ENCODE measurements around the gene C1QTNF4.
A peak's percentile ranks its signal among the peaks of the same experiment; 100 is the strongest.

C1QTNF4 gene

GRCh38 chr11:47592251-47592650, 2.0 kb downstream of the C1QTNF4 start:
- no peak for DNase-seq

DNA sequence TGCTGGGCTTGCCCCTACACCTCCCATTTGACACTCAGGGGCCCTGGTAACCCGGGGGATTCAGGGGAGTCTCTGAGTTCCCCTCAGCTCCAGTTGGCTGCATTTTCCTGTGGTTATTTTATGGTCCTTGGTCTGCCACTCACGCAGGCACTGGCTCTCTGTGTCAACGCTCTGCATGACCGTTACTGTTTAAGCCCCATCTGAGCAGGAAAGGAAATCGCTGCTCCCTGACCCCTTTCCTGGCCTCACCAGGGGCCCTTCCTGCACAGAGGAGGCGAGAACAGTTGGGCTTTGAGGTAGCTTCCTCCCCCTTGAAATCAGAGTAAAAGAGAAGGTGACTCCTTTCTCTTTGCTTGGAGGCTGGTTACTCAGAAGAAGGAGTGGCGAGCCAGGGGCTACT, 2.4 kb downstream of the C1QTNF4 start:
- DNase-seq = no peak

GRCh38 chr11:47589977-47590861, 4.0 kb downstream of the C1QTNF4 start:
- DNase-seq = no peak

DNA sequence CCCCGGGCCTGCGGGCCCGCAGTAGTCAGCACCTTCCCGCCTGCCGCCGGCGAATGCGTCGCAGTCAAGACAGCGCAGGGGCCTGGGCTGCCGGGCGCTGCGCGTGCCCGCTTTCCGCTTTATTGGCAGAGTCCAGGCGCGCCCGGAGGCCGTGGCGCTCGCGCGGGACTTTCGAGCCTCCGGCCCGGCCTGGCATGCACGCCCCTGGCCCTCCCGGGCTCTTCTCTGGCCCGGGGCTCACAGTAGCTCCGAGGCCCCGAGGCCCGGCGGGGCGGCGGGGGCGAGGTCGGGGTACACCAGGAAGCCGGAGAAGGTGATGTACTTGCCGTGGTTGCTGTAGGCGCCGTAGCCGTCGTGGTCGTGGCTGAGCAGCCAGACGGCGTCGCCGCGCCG, 4.6 kb downstream of the C1QTNF4 start:
- DNase-seq = no peak

DNA sequence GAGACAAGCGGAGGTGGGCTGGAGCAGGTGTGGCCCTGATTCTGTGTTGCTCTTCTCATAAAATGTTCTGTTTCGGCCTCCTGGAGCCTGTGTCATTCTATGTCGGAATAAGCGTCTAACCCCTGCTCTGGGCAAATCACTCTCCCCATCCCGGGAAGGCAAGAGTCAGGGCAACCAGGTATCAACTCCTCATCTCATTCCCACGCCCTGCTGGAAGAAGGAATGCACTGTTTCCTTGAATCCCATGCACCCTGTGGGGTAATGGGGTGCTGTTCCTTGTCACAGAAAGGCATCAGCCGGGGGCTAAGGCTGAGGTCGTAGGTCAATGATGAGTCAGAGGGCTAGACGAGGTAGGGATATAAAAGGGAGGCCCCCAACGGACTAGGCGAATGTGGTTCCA, 5.1 kb downstream of the C1QTNF4 start:
- DNase-seq = no peak

GRCh38 chr11:47587723-47588326, 6.4 kb downstream of the C1QTNF4 start:
- no peak for DNase-seq

DNA sequence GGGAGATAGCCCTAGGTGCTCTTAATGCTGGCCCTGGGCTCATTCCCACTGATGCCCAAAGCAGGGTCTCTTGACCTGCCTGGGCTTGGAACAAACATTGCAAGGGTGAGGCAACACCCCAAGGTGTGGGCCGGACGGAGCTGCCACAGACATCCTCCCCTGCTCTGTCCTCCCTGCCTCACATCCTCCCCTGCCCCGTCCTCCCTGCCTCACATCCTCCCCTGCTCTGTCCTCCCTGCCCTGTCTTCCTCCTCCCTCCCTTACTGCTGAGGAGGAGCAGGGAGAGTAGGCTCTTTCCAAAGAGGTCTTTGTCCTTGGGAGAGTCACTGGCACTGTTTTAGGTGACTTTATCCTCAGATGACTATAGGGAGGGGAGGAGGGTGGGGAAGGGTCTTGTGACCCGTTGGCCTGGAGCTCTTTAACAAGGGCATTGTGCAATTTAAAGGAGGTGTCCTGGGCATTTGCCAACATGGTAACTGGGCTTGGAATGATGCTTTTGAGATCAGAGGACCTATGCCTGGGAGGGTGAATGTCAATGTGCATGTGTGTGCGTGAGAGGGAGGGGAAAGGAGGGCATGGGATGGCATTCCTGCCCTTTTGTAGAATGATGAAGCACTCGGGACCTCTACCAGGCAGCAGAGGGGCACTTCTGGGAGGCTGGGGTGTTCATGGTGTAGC, 7.0 kb downstream of the C1QTNF4 start:
- DNase-seq = no peak

DNA sequence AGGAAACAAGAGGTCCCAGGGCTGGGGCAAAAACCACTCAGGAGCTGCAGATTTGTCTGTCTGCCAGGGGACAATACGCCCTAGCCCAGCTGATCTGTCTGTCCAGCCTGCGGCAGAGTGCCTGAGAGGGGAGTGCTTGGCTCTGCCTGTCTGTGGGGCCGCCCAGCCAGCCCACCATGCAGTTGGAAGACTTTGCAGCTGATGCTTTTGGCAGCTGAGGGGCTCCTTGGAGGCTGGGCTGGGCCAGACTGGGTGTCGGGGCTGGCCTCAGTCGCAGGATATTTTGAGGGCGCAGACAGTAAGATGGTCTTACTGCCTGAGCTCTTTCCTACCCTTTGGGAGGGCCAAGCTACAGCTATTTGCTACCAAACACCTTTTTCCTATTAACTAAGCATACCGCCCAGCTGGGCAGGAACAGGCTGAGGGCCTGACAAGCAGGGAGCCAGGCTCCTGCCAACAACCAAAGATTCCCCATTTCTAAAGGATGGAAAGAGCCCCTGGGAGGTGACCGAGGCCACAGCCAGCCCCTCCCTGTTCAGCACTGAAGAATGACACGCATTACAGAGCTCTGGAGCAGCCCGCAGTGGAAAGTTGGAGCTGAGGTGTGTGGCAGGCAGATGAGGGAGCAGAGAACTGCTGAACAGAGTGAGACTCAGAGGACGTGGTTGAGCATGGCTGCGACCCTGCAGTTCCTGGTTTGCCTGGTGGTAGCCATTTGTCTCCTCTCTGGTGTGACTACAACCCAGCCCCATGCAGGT, 7.9 kb downstream of the C1QTNF4 start, which contains the start of gene FAM180B:
FAM180B (plus strand) TSS at position 581 of the 758 bp plus-strand sequence; CDS start at position 672, 91 bp downstream.
- DNase-seq = no peak

DNA sequence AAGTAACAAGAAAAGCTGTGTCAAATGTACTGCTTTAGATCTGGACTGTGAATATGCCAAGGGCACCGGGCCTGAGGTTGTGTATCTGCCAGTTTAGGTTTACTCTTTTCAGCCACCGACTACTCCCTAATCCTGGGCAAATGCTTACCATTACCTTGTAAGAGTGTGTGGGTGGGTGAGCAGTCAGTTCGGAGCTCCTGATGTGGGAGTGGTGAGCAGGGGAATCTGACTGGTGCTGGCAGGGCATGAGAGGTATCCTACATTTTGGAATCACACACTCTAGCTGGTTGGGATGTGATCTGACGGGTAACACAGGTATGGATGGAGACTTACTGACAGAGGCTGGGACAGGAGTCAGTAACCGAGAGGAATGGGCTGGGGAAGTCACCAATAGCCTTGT, 10.4 kb downstream of the C1QTNF4 start:
- no peak for DNase-seq

DNA sequence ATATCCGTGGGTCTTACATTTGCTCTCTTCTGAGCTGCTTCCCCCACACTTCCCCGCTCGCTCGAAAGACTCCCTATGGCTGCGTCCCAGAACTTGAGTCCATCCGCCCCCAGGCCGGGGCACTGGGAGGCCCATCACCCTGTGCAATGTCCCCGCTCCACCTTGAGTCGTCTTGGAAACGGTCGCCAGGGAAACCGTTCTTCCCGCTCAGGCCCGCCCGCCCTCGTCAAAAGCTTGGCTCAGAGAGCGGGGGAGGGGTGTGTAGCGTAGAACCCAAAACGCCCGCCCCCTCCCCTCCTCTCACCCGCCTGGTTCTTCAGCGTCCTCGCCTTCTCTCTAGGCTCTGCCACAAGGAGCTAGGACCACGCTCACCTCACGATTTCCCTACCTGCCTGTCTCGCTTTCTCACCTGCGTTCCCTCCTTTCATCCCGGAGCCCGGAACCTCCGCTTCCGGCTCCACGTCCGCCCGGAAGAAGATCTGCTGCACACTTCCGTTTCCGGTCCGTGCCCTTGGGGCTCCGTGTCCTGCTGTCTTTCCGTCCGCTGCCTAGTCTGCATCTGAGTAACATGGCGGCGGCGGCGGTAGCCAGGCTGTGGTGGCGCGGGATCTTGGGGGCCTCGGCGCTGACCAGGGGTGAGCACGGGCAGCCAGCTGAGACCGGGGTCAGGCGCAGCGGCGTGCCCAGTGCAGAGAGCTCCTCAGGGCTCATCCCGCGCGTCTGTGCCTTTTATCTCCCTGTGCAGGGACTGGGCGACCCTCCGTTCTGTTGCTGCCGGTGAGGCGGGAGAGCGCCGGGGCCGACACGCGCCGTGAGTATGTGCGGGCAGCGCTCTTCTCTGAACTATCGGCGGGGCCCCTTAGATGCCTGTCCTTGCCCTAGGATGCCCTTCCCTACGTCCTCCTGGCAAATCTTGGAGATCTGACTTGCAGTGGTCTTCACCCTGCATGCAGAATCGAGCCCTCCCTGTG, 15.4 kb downstream of the C1QTNF4 start, which contains the start of the genes KBTBD4 and NDUFS3:
KBTBD4 (minus strand) TSS at position 447 of the 971 bp plus-strand sequence; CDS start at position 428, 19 bp downstream.
NDUFS3 (plus strand) TSS at position 551 of the 971 bp plus-strand sequence; CDS start at position 569, 18 bp downstream.
- DNase-seq = peak; percentile 90

DNA sequence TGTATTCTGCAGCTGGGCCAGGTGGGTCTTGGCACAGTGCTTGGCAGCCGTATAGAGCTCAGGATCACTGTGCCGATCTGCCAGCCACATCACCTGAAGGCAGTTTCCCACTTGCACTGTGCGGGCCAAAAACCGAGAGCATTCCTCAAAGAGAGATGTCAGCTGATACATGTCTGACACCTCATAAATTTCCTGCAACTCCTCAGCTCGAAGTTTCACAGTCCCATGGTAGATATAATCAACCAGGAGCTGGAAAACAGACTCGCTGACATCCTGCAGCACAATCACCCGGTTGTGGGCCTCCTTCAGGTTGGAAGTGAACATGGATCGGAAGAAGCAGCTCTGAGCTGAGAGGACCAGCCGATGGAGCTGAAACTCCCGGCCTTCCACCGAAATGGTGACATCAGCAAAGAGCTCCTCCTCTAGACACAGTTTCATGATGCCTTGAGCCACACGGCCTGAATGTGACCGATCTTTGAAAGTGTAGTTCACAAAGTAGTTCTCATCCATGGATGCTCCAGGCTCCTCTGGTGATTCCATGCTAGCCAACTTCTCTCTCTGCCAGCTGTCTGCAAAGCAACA, 16.7 kb downstream of the C1QTNF4 start:
- no peak for DNase-seq

GRCh38 chr11:47573321-47573720, 20.9 kb downstream of the C1QTNF4 start:
- DNase-seq = no peak

- DNase-seq = no peak
These were observed 21.4 kb downstream of the C1QTNF4 start for GRCh38 chr11:47572715-47573255.

- no peak for DNase-seq
These were observed 22.3 kb downstream of the C1QTNF4 start for GRCh38 chr11:47571895-47572294.

DNA sequence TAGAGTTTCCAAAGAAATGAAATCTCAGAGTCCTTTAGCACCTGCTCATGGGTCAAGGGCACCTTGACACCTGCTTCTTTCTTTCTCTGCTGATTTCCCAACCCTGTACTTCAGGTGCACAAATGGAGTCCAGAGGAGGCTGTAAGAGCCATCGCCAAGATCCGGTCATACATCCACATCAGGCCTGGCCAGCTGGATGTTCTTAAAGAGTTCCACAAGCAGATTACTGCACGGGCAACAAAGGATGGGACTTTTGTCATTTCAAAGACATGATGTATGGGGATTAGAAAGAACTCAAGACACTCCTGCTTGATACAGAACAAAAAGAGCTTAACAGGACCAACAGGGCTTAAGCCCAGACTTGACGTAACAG, 22.9 kb downstream of the C1QTNF4 start:
- DNase-seq = no peak

GRCh38 chr11:47570651-47571356, 23.4 kb downstream of the C1QTNF4 start:
- no peak for DNase-seq

DNA sequence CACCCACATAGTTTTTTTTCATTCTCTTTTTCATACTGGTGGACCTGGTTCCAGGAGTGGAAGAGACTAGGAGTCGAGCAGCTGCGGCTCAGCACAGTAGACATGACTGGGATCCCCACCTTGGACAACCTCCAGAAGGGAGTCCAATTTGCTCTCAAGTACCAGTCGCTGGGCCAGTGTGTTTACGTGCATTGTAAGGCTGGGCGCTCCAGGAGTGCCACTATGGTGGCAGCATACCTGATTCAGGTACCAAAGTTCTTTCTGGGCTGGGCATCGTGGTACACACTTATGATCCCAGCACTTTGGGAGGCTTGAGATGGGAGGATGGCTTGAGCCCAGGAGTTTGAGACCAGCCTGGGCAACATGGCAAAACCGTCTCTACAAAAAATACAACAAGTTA, 24.6 kb downstream of the C1QTNF4 start:
- no peak for DNase-seq

DNA sequence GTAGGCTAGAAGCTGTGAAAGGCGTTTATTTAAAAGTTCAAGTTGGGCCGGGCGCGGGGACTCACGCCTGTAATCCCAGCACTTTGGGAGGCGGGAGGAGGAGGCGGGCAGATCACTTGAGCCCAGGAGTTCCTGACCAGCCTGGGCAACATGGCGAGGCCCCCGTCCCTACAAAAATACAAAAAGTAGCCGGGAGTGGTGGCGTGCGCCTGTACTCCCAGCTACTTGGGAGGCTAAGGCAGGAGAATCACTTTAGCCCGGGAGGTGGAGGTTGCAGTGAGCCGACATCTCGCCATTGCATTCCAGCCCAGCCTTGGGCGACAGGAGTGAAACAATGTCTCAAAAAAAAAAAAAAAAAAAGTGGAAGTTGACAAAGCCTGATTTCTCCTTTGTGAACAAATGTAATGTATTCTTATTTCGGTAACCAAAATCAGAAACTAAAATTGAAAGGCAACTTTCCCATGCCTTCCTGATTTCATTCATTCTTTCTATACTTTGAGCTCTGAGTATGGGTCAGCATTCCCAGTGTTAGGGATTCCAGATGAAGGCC, 28.0 kb downstream of the C1QTNF4 start:
- peak; percentile 8 for DNase-seq

DNA sequence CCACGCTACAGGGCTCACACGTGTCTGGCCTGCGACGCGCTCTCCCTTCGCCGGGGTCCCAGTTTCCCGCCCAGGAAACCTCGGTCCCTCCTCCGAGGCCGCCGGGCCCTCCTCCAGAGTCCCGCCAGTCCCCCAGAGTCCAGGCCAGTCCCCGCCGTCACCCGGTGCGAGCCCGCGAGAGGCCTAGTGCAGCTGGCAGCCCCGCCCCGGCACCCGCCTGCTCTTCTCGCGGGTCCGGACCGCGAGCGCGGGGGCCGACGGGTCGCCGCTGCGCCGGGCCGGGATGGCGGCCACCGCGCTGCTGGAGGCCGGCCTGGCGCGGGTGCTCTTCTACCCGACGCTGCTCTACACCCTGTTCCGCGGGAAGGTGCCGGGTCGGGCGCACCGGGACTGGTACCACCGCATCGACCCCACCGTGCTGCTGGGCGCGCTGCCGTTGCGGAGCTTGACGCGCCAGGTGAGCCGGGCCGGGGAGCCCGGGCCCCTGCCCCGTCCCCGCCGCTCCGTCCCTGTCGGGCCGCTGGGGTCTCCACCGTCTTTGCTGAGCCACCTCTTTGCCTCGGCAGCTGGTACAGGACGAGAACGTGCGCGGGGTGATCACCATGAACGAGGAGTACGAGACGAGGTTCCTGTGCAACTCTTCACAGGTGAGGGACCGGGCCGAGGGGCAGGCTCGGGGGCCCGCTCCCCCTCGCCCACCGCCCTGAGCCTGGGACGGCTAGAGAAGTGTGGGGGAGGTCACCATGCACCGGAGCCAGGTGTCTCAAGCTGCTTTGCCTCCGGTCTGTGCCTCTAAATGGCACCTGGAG, 28.7 kb downstream of the C1QTNF4 start, which contains the start of gene PTPMT1:
PTPMT1 (plus strand) TSS at position 260 of the 809 bp plus-strand sequence; CDS start at position 284, 24 bp downstream.
- DNase-seq = peak; percentile 71
